Neutrophil (primary cell): ENCODE data around the gene ADCY1.
"Not testable (repeated sequence)": the region's sequence is repeated elsewhere in the genome, so short reads cannot be mapped to it uniquely, and the experiment has no call there.

Experiments
- H3K27ac ChIP-seq: fragments of 200-600 bp; sonication (generic); 2 replicates; pipeline ENCODE4 v1.5.1; 2016; ENCODE audit warnings: mild to moderate bottlenecking, moderate library complexity
- H3K27me3 ChIP-seq: fragments of 200-600 bp; sonication (generic); 2 replicates; pipeline ENCODE4 v1.6.0; 2016; ENCODE audit warnings: mild to moderate bottlenecking
- H3K36me3 ChIP-seq: fragments of 200-600 bp; sonication (generic); 2 replicates; pipeline ENCODE4 v1.5.1; 2017
- H3K4me1 ChIP-seq, 2 experiments: fragments of 200-600 bp in 1 of 2; sonication (generic) in 1 of 2; 1 replicate in 1 of 2; 2 replicates in 1 of 2; pipeline versions ENCODE4 v1.5.1 to v1.6.1; 2013 to 2016; ENCODE audit warnings: low read depth in 1 of 2, low read length in 1 of 2, mild to moderate bottlenecking in 1 of 2, moderate library complexity in 1 of 2; ENCODE audit not compliant: control insufficient read depth in 1 of 2, insufficient read depth in 1 of 2
- H3K4me3 ChIP-seq, 2 experiments: fragments of 200-600 bp in 1 of 2; sonication (generic) in 1 of 2; 1 replicate in 1 of 2; 2 replicates in 1 of 2; pipeline ENCODE4 v1.5.1; 2013 to 2016; ENCODE audit warnings: low read depth in 1 of 2, low read length in 1 of 2, mild to moderate bottlenecking in 1 of 2, moderate library complexity in 1 of 2
- H3K9me3 ChIP-seq: fragments of 200-600 bp; sonication (generic); 2 replicates; pipeline ENCODE4 v1.5.1; 2016
- TF ChIP-seq, protein P1 (sequence below): fragments of 200-600 bp; sonication (generic); IDR thresholded peaks from 2 replicates; pipeline ENCODE4 v1.5.1; 2016; ENCODE audit warnings: antibody characterized with exemption

ADCY1 gene

GRCh38 chr7:45717537-45718235 is 143.5 kb downstream of the ADCY1 start:
- H3K4me1 ChIP-seq, result no peaks in the 10 kb centered on the region
- no peaks in the 10 kb centered on the region for H3K36me3 ChIP-seq
- no peaks in the 10 kb centered on the region for H3K9me3 ChIP-seq
- no peak overlapping the region for H3K27ac ChIP-seq
- TF ChIP-seq, protein P1, sequence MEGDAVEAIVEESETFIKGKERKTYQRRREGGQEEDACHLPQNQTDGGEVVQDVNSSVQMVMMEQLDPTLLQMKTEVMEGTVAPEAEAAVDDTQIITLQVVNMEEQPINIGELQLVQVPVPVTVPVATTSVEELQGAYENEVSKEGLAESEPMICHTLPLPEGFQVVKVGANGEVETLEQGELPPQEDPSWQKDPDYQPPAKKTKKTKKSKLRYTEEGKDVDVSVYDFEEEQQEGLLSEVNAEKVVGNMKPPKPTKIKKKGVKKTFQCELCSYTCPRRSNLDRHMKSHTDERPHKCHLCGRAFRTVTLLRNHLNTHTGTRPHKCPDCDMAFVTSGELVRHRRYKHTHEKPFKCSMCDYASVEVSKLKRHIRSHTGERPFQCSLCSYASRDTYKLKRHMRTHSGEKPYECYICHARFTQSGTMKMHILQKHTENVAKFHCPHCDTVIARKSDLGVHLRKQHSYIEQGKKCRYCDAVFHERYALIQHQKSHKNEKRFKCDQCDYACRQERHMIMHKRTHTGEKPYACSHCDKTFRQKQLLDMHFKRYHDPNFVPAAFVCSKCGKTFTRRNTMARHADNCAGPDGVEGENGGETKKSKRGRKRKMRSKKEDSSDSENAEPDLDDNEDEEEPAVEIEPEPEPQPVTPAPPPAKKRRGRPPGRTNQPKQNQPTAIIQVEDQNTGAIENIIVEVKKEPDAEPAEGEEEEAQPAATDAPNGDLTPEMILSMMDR, result no peak
- no peak overlapping the region for H3K4me3 ChIP-seq
- no peaks in the 10 kb centered on the region for H3K27me3 ChIP-seq

DNA sequence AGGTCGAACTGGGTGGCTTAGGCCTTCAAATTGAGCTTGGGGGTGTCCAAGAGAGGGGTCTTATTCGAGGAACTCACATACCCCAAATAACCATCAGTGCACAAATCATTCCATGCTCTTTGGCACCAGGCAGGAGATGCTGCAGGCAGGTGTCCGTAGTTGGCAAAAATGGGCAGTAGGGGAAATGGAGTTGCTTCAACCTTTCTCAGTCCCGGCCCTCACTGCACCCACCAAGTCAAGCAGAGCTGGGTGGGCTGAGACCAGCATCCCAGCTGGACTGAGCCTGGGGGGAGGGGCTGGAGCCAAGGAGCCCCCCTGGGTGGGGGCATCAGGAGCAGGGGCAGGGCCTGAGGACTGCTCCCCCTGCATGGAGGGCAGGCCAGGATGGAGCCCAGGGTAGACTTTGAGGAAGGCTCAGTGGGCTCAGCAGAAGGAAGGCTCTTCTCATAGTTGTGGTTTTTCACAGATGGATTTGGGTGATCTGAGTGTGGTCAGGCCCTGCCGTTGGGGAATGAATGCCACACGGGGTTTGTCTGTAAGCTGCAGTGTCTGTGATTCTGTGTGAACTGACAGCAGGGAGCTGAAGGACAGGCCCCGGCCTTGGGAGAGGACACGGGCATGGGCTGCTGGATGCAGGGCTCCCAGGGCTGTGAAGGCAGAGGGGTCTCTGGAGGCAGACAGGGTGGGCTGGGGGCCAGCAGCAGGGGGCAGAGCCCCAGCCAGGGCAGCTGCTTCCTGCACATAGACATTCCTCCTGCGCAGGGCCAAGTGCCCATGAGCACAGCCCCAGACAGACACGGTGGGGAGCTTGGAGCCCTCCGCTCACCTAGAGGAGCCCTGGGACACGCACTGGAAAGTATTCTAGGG is 144.5 kb downstream of the ADCY1 start:
- H3K9me3 ChIP-seq, result no peaks in the 10 kb centered on the region
- no peaks in the 10 kb centered on the region for H3K27me3 ChIP-seq
- peaks cover 9% of the 10 kb centered on the region for H3K36me3 ChIP-seq
- no peak overlapping the region for H3K27ac ChIP-seq
- H3K4me3 ChIP-seq, result no peak overlapping the region
- no peaks in the 10 kb centered on the region for H3K4me1 ChIP-seq
- TF ChIP-seq, protein P1, result no peak

DNA sequence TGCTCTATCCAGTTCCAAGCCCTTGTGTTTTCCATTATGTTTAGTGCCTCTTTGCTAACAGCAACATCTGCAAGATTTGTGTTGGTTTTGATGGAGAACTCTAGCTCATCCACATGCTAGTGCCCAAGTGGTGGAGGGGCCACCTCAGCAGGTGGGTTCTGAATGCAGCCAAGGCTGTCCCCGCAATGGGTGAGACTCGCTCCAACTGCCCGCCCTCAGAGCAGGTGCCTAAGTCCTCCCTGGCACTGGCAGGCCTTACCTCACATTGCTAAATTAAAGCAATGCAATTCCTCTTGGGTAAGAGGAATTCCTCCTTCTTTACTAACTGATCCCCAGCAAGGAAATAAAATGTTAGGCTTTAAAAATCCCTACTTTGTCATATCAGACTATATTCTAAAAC is 146.8 kb downstream of the ADCY1 start:
- Histone ChIP-seq H3K27me3 (no peaks in the 10 kb centered on the region), H3K4me3 (no peak overlapping the region), H3K27ac (no peak overlapping the region), H3K9me3 (no peaks in the 10 kb centered on the region), H3K4me1 (no peaks in the 10 kb centered on the region), H3K36me3 (peaks cover 27% of the 10 kb centered on the region)
- TF ChIP-seq, protein P1, result no peak

GRCh38 chr7:45721686-45722598 is 147.8 kb downstream of the ADCY1 start:
- TF ChIP-seq, protein P1, result no peak
- Histone ChIP-seq H3K36me3 (peaks cover 37% of the 10 kb centered on the region), H3K27ac (no peak overlapping the region), H3K4me3 (no peak overlapping the region), H3K4me1 (no peaks in the 10 kb centered on the region), H3K9me3 (no peaks in the 10 kb centered on the region), H3K27me3 (no peaks in the 10 kb centered on the region)

DNA sequence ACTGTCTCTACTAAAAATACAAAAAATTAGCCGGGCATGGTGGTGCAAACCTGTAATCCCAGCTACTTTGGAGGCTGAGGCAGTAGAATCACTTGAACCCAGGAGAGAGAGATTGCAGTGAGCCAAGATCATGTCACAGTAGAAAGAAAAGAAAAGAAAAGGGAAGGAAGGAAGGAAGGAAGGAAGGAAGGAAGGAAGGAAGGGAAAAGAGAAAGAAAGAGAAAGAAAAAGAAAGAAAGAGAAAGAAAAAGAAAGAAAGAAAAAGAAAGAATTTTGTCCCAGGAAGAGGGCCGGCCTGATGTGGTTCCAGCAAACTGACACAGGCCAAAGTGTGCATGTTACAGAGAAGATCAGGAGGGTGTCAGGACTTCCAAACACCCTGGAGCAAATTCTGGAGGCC is 151.1 kb downstream of the ADCY1 start:
- peaks cover 46% of the 10 kb centered on the region for H3K36me3 ChIP-seq
- not testable (repeated sequence) for H3K4me1 ChIP-seq, H3K27me3 ChIP-seq, H3K27ac ChIP-seq, H3K9me3 ChIP-seq, H3K4me3 ChIP-seq
